ENCODE results near the gene CCL2. TPM values are rescaled to one million over a fixed set of nuclear protein-coding genes. Genes with fewer than 3 reads are reported as not detected.

CCL2 gene
- total RNA-seq, 1 experiment from 2014 or later, result 86.8 TPM

GRCh38 chr17:34241062-34241461 lies 14.0 kb upstream of the CCL2 start:
- DNase-seq (ENCODE audit: low spot score), result no peak

- DNase-seq (ENCODE audit: low spot score), result no peak
Measured at GRCh38 chr17:34242587-34243363, 12.3 kb upstream of the CCL2 start.

- DNase-seq (ENCODE audit: low spot score), result no peak
Measured at GRCh38 chr17:34243364-34244320, 11.4 kb upstream of the CCL2 start.

- no peak for DNase-seq (ENCODE audit: low spot score)
Measured at GRCh38 chr17:34245351-34245905, 9.7 kb upstream of the CCL2 start.

- no peak for DNase-seq (ENCODE audit: low spot score)
Measured at GRCh38 chr17:34246446-34246845, 8.6 kb upstream of the CCL2 start.

- DNase-seq (ENCODE audit: low spot score), result no peak
Measured at GRCh38 chr17:34246881-34247280, 8.2 kb upstream of the CCL2 start.

- DNase-seq (ENCODE audit: low spot score), result no peak
Measured at GRCh38 chr17:34248511-34249024, 6.5 kb upstream of the CCL2 start.

- no peak for DNase-seq (ENCODE audit: low spot score)
Measured at GRCh38 chr17:34249061-34249460, 6.0 kb upstream of the CCL2 start.

- DNase-seq (ENCODE audit: low spot score), result no peak
Measured at GRCh38 chr17:34249478-34249877, 5.6 kb upstream of the CCL2 start.

GRCh38 chr17:34251186-34251585 lies 3.9 kb upstream of the CCL2 start:
- DNase-seq (ENCODE audit: low spot score), result no peak

- no peak for DNase-seq (ENCODE audit: low spot score)
Measured at GRCh38 chr17:34252095-34252443, 3.0 kb upstream of the CCL2 start.

- DNase-seq (ENCODE audit: low spot score), result peak; percentile 78
Measured at GRCh38 chr17:34252444-34253138, 2.5 kb upstream of the CCL2 start.

- no peak for DNase-seq (ENCODE audit: low spot score)
Measured at GRCh38 chr17:34253139-34253525, 2.0 kb upstream of the CCL2 start.

GRCh38 chr17:34254146-34254545 lies 939 bp upstream of the CCL2 start:
- no peak for DNase-seq (ENCODE audit: low spot score)

- DNase-seq (ENCODE audit: low spot score), result no peak
Measured at GRCh38 chr17:34255381-34255732, 272 bp downstream of the CCL2 start.

- no peak for DNase-seq (ENCODE audit: low spot score)
Measured at GRCh38 chr17:34255841-34256240, 756 bp downstream of the CCL2 start.

- DNase-seq (ENCODE audit: low spot score), result no peak
Measured at GRCh38 chr17:34257299-34257985, 2.4 kb downstream of the CCL2 start.

- no peak for DNase-seq (ENCODE audit: low spot score)
Measured at GRCh38 chr17:34257986-34258326, 2.9 kb downstream of the CCL2 start.

- DNase-seq (ENCODE audit: low spot score), result no peak
Measured at GRCh38 chr17:34259146-34259545, 4.1 kb downstream of the CCL2 start.

GRCh38 chr17:34260861-34261260 lies 5.8 kb downstream of the CCL2 start:
- no peak for DNase-seq (ENCODE audit: low spot score)

- no peak for DNase-seq (ENCODE audit: low spot score)
Measured at GRCh38 chr17:34261568-34262337, 6.7 kb downstream of the CCL2 start.
